MM.1S (cell line): ENCODE data around the gene GUCA2A.

Experiments used
- EZH2 ChIP-seq: fragments of 300-600 bp; sonication (generic); optimal IDR thresholded peaks from 2 replicates; pipeline ENCODE3; 2017; ENCODE audit warnings: low read depth, mild to moderate bottlenecking, antibody characterized with exemption, low read length, mixed read lengths
- EZH2phosphoT487 ChIP-seq: fragments of 300-600 bp; sonication (generic); IDR thresholded peaks from 2 replicates; pipeline ENCODE4 v1.6.1; 2018; ENCODE audit warnings: antibody characterized with exemption, low read length
- TF ChIP-seq, protein P1 (sequence below): fragments of 300-600 bp; sonication (generic); IDR thresholded peaks from 2 replicates; pipeline ENCODE4 v1.5.1; 2016; ENCODE audit warnings: antibody characterized with exemption, low read length, mixed read lengths

- TF ChIP-seq, protein P1, sequence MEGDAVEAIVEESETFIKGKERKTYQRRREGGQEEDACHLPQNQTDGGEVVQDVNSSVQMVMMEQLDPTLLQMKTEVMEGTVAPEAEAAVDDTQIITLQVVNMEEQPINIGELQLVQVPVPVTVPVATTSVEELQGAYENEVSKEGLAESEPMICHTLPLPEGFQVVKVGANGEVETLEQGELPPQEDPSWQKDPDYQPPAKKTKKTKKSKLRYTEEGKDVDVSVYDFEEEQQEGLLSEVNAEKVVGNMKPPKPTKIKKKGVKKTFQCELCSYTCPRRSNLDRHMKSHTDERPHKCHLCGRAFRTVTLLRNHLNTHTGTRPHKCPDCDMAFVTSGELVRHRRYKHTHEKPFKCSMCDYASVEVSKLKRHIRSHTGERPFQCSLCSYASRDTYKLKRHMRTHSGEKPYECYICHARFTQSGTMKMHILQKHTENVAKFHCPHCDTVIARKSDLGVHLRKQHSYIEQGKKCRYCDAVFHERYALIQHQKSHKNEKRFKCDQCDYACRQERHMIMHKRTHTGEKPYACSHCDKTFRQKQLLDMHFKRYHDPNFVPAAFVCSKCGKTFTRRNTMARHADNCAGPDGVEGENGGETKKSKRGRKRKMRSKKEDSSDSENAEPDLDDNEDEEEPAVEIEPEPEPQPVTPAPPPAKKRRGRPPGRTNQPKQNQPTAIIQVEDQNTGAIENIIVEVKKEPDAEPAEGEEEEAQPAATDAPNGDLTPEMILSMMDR = no peak
- TF ChIP-seq EZH2phosphoT487 (no peak), EZH2 (no peak)
Observed at GRCh38 chr1:42139444-42139843, 25.1 kb downstream of the GUCA2A start.
